K562 (cell line): ENCODE measurements around the gene TSPAN1. TPM values are rescaled to one million over a fixed set of nuclear protein-coding genes. Genes with fewer than 3 reads are reported as not detected.

ENCODE experiments used
- CBFA2T3 ChIP-seq: fragments of 450-650 bp; IDR thresholded peaks from 2 replicates; pipeline ENCODE4 v1.6.1; 2017
- CTBP1 ChIP-seq: fragments of 450-650 bp; IDR thresholded peaks from 2 replicates; pipeline ENCODE4 v1.6.1; 2016; ENCODE audit warnings: borderline replicate concordance
- ETV6 ChIP-seq, 3 experiments: fragments of 150-350 bp in 1 of 3; sonication (generic) in 1 of 3; formaldehyde crosslinking in 1 of 3; IDR thresholded peaks; 2 replicates each; pipeline versions ENCODE4 v1.6.1 to v1.8.0; 2014 to 2022; ENCODE audit warnings: borderline replicate concordance in 2 of 3, low read depth in 2 of 3, antibody characterized with exemption in 1 of 3, low read length in 1 of 3, mild to moderate bottlenecking in 1 of 3, missing genetic modification reagents in 1 of 3
- FOXA3 ChIP-seq, 2 experiments: fragments of 450-650 bp in 1 of 2; sonication (generic) in 1 of 2; formaldehyde crosslinking; IDR thresholded peaks in 1 of 2; conservative IDR thresholded peaks in 1 of 2; 2 replicates each; pipeline versions ENCODE4 v1.4.0 to v1.8.0; 2020 to 2022; ENCODE audit warnings: mild to moderate bottlenecking in 2 of 2, missing genetic modification reagents in 1 of 2
- ILF3 ChIP-seq: fragments of 450-650 bp; IDR thresholded peaks from 2 replicates; pipeline ENCODE4 v1.6.1; 2018; ENCODE audit warnings: antibody characterized with exemption, mild to moderate bottlenecking, moderate library complexity, borderline replicate concordance
- KHSRP ChIP-seq: fragments of 450-650 bp; IDR thresholded peaks from 2 replicates; pipeline ENCODE4 v1.6.1; 2017
- LARP7 ChIP-seq: fragments of 450-650 bp; IDR thresholded peaks from 2 replicates; pipeline ENCODE4 v1.6.1; 2016
- POLR3G ChIP-seq: IDR thresholded peaks from 2 replicates; pipeline ENCODE4 v1.6.1; 2011; ENCODE audit not compliant: insufficient read length, insufficient replicate concordance; ENCODE audit errors: extremely low read depth
- RBM25 ChIP-seq: fragments of 200-400 bp; formaldehyde crosslinking; IDR thresholded peaks from 2 replicates; pipeline ENCODE4 v1.6.1; 2018; ENCODE audit warnings: low read length, low read depth, moderate library complexity; ENCODE audit not compliant: severe bottlenecking
- SRSF3 ChIP-seq: fragments of 200-400 bp; formaldehyde crosslinking; IDR thresholded peaks from 2 replicates; pipeline ENCODE4 v1.6.1; 2016; ENCODE audit warnings: mild to moderate bottlenecking, low read length, moderate library complexity; ENCODE audit not compliant: insufficient read depth
- ZEB2 ChIP-seq: fragments of 450-650 bp; IDR thresholded peaks from 2 replicates; pipeline ENCODE4 v1.6.1; 2016
- ZNF311 ChIP-seq: fragments of 250-450 bp; sonication (Bioruptor Pico); IDR thresholded peaks from 2 replicates; pipeline ENCODE4 v1.4.0; 2020; ENCODE audit warnings: mild to moderate bottlenecking, moderate library complexity
- ZNF384 ChIP-seq: IDR thresholded peaks from 2 replicates; pipeline ENCODE4 v1.6.1; 2012; ENCODE audit warnings: low read depth, low read length, improper control_type of control experiment
- ZNF717 ChIP-seq: fragments of 250-450 bp; sonication (Bioruptor Pico); IDR thresholded peaks from 2 replicates; pipeline ENCODE4 v1.5.0; 2021
- ZSCAN32 ChIP-seq: fragments of 450-650 bp; formaldehyde crosslinking; IDR thresholded peaks from 2 replicates; pipeline ENCODE4 v1.4.0; 2020; ENCODE audit warnings: mild to moderate bottlenecking, moderate library complexity
- polyA plus RNA-seq, 8 experiments: library from polyadenylated mRNA; depleted of rRNA in 4 of 8; stranded (reverse) in 5 of 8; unstranded in 3 of 8; fragments of >200 nt; fragmentation: Nextera tagmentation in 2 of 8; fragmentation: Illumina TruSeq in 1 of 8; extraction: Ambion mirVana in 2 of 8; extraction: Trizol in 1 of 8; gene quantifications; 2 replicates each; pipeline versions ENCODE4 v1.2.1 to v1.2.3, GENCODE V29; 2011 to 2014; ENCODE audit warnings: inconsistent platforms in 1 of 8, missing spikeins in 1 of 8
- total RNA-seq, 7 experiments: library from RNA; depleted of rRNA in 6 of 7; stranded (reverse); fragments of >200 nt in 6 of 7; fragmentation: Illumina TruSeq in 2 of 7; extraction: Trizol in 2 of 7; gene quantifications; 2 replicates each; pipeline versions ENCODE4 v1.2.1 to v1.2.3, GENCODE V29; 2011 to 2021; ENCODE audit warnings: low replicate concordance in 1 of 7
- TF ChIP-seq, protein P1 (sequence below): fragments of 450-650 bp; formaldehyde crosslinking; IDR thresholded peaks from 2 replicates; pipeline ENCODE4 v1.4.0; 2022; ENCODE audit warnings: mild to moderate bottlenecking, moderate library complexity
- TF ChIP-seq, protein P2 (sequence below): IDR thresholded peaks from 2 replicates; pipeline ENCODE4 v1.6.1; 2016; ENCODE audit warnings: missing genetic modification characterization, missing compliant biosample characterization
- TF ChIP-seq, protein P3 (sequence below): sonication (generic); formaldehyde crosslinking; IDR thresholded peaks from 2 replicates; pipeline ENCODE4 v1.8.0; 2022; ENCODE audit warnings: missing genetic modification reagents, mild to moderate bottlenecking, moderate library complexity, borderline replicate concordance
- TF ChIP-seq, protein P4 (sequence below), 2 experiments: fragments of 200-800 bp in 1 of 2; sonication (Bioruptor generic) in 1 of 2; sonication (generic) in 1 of 2; formaldehyde crosslinking in 1 of 2; IDR thresholded peaks in 1 of 2; conservative IDR thresholded peaks in 1 of 2; 2 replicates each; pipeline versions ENCODE4 v1.5.0 to v1.6.1; 2016 to 2020; ENCODE audit warnings: missing compliant biosample characterization in 1 of 2, missing genetic modification characterization in 1 of 2, missing genetic modification reagents in 1 of 2
- TF ChIP-seq, protein P5 (sequence below): fragments of 450-650 bp; IDR thresholded peaks from 2 replicates; pipeline ENCODE4 v1.6.1; 2014; ENCODE audit warnings: low read depth, mild to moderate bottlenecking, moderate library complexity, borderline replicate concordance

The TSPAN1 gene
- total and polyA plus RNA-seq, 9 of the 15 experiments (the other 6 are each of a cell fraction or from before 2014, with no cell fraction given), result 0.58 TPM; not detected in 8

DNA sequence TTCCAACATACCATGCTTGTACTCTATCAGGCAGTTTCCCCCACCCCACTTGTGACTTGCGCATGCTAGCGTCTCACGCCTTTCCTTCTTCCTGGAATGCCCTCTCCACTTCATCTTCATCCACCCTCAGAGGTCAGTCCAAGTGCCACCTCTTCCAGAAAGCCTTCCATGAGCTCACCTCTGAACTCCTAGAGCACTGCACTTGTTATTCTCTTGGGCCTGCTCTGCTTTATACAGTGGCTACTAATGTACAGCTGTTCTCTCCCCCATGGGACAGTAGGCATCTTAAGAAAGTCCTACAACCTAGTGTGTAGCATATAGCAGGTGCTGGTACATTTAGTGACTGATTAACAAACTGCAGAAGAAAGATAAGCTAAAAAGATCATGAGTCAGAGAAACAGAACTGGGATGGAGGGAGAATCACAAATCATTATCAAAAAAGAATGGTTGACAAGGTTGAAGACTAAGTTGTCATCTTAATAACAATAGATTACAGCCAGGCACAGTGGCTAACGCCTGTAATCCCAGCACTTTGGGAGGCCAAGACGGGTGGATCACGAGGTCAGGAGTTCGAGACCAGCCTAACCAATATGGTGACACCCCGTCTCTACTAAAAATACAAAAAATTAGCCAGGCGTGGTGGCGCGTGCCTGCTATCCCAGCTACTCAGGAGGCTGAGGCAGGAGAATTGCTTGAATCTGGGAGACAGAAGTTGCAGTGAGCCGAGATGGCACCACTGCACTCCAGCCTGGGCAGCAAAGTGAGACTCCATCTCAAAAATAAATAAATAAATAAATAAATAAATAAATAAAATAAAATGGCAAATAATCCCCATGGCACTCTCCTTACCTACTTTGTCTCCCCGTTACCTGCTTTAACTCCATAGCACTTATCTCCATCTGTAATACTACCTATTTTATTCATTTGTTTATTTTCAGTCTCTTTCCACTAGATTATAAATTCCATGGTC is 16.3 kb upstream of the TSPAN1 start (continued):
- TF ChIP-seq ETV6 (IDR thresholded peaks at IDR 0.05; ENCODE audit: borderline replicate concordance in 1 of 2, low read depth in 2 of 2, low read length in 1 of 2), result no peak
- TF ChIP-seq ETV6 (CRISPR knock-in tag; IDR thresholded peaks at IDR 0.05; ENCODE audit: borderline replicate concordance), result no peak
- peak in 1 of 2 experiments; percentile 54; a peak in 1 of 4 replicates for TF ChIP-seq FOXA3 (CRISPR knock-in tag; conservative IDR thresholded peaks at IDR 0.05 in 1 of 2, IDR thresholded peaks at IDR 0.05 in 1 of 2)
- TF ChIP-seq, protein P1, sequence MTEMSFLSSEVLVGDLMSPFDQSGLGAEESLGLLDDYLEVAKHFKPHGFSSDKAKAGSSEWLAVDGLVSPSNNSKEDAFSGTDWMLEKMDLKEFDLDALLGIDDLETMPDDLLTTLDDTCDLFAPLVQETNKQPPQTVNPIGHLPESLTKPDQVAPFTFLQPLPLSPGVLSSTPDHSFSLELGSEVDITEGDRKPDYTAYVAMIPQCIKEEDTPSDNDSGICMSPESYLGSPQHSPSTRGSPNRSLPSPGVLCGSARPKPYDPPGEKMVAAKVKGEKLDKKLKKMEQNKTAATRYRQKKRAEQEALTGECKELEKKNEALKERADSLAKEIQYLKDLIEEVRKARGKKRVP (CRISPR knock-in tag), result peak; percentile 60; the same call in 1 of the 2 replicates
- no peak for TF ChIP-seq ZNF311 (CRISPR knock-in tag)
- peak; percentile 98 for TF ChIP-seq ZEB2
- TF ChIP-seq, protein P2, sequence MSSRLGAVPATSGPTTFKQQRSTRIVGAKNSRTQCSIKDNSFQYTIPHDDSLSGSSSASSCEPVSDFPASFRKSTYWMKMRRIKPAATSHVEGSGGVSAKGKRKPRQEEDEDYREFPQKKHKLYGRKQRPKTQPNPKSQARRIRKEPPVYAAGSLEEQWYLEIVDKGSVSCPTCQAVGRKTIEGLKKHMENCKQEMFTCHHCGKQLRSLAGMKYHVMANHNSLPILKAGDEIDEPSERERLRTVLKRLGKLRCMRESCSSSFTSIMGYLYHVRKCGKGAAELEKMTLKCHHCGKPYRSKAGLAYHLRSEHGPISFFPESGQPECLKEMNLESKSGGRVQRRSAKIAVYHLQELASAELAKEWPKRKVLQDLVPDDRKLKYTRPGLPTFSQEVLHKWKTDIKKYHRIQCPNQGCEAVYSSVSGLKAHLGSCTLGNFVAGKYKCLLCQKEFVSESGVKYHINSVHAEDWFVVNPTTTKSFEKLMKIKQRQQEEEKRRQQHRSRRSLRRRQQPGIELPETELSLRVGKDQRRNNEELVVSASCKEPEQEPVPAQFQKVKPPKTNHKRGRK (tag), result no peak
- TF ChIP-seq POLR3G, result no peak
- peak; percentile 100 for TF ChIP-seq CBFA2T3
- no peak for TF ChIP-seq ZNF717 (CRISPR knock-in tag)
- peak; percentile 93 for TF ChIP-seq KHSRP
- TF ChIP-seq ZNF384, result peak; percentile 51; the same call in 1 of the 2 replicates
- TF ChIP-seq LARP7, result no peak
- TF ChIP-seq CTBP1, result peak; percentile 99
- TF ChIP-seq ZSCAN32 (CRISPR knock-in tag), result peak; percentile 46; the same call in 1 of the 2 replicates
- TF ChIP-seq SRSF3, result no peak
- TF ChIP-seq, protein P3, sequence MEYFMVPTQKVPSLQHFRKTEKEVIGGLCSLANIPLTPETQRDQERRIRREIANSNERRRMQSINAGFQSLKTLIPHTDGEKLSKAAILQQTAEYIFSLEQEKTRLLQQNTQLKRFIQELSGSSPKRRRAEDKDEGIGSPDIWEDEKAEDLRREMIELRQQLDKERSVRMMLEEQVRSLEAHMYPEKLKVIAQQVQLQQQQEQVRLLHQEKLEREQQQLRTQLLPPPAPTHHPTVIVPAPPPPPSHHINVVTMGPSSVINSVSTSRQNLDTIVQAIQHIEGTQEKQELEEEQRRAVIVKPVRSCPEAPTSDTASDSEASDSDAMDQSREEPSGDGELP, result peak; percentile 96
- TF ChIP-seq, protein P4, sequence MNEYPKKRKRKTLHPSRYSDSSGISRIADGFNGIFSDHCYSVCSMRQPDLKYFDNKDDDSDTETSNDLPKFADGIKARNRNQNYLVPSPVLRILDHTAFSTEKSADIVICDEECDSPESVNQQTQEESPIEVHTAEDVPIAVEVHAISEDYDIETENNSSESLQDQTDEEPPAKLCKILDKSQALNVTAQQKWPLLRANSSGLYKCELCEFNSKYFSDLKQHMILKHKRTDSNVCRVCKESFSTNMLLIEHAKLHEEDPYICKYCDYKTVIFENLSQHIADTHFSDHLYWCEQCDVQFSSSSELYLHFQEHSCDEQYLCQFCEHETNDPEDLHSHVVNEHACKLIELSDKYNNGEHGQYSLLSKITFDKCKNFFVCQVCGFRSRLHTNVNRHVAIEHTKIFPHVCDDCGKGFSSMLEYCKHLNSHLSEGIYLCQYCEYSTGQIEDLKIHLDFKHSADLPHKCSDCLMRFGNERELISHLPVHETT (CRISPR knock-in tag; conservative IDR thresholded peaks at IDR 0.05 in 1 of 2, IDR thresholded peaks at IDR 0.05 in 1 of 2), result peak in 1 of 2 experiments; percentile 92; a peak in 2 of 4 replicates
- TF ChIP-seq RBM25, result peak; percentile 27
- TF ChIP-seq, protein P5, sequence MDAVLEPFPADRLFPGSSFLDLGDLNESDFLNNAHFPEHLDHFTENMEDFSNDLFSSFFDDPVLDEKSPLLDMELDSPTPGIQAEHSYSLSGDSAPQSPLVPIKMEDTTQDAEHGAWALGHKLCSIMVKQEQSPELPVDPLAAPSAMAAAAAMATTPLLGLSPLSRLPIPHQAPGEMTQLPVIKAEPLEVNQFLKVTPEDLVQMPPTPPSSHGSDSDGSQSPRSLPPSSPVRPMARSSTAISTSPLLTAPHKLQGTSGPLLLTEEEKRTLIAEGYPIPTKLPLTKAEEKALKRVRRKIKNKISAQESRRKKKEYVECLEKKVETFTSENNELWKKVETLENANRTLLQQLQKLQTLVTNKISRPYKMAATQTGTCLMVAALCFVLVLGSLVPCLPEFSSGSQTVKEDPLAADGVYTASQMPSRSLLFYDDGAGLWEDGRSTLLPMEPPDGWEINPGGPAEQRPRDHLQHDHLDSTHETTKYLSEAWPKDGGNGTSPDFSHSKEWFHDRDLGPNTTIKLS, result no peak
- no peak for TF ChIP-seq ILF3
